IMR-90 (cell line): ENCODE results near the gene DYRK3. TPM values are rescaled to one million over a fixed set of nuclear protein-coding genes. Genes with fewer than 3 reads are reported as not detected.

ENCODE experiments used
- ATAC-seq: fragments of 200-7000 bp; cut with Tn5 transposase; 2 replicates; pipeline ENCODE4 v1.9.1; 2020; ENCODE audit warnings: low read depth, mild to moderate bottlenecking, moderate library complexity
- BruUV-seq: library from RNA; stranded (reverse); fragments of 400-500 nt; replicated peaks from 2 replicates; lab custom pipeline; 2021; lab: Mats Ljungman, UMichigan
- CTCF ChIA-PET: fragments of 300-600 bp; formaldehyde crosslinking; extraction: SDS; loops from one replicate; lab custom pipeline; 2021; ENCODE audit warnings: antibody characterized with exemption; lab: Yijun Ruan, JAX
- POLR2A ChIA-PET: fragments of 300-600 bp; sonication (Branson Sonifier 250); formaldehyde crosslinking; loops from one replicate; lab custom pipeline; 2022; ENCODE audit warnings: antibody characterized with exemption; ENCODE audit not compliant: unreplicated experiment; lab: Charles Lee
- DNase-seq: peaks from one replicate; pipeline ENCODE4 v3.0.0; 2013
- H2AFZ ChIP-seq: replicated peaks from 2 replicates; pipeline ENCODE3; 2013; ENCODE audit warnings: low read length, mild to moderate bottlenecking; ENCODE audit not compliant: poor library complexity
- H2AK5ac ChIP-seq: 2 replicates; pipeline ENCODE4 v1.6.1; 2013; ENCODE audit warnings: low read depth, low read length, inconsistent platforms
- H2AK9ac ChIP-seq: replicated peaks from 2 replicates; pipeline ENCODE3; 2013; ENCODE audit warnings: mild to moderate bottlenecking, low read depth, low read length, moderate library complexity; ENCODE audit not compliant: poor library complexity
- H2BK120ac ChIP-seq: 2 replicates; pipeline ENCODE4 v1.6.1; 2013; ENCODE audit warnings: low read depth, low read length, inconsistent platforms
- H2BK15ac ChIP-seq: 3 replicates; pipeline ENCODE4 v1.6.1; 2013; ENCODE audit warnings: low read depth, low read length, inconsistent platforms
- H2BK20ac ChIP-seq: 2 replicates; pipeline ENCODE4 v1.6.1; 2013; ENCODE audit warnings: low read depth, mild to moderate bottlenecking, inconsistent platforms, low read length, moderate library complexity
- H2BK5ac ChIP-seq: 2 replicates; pipeline ENCODE4 v1.6.1; 2013; ENCODE audit warnings: mild to moderate bottlenecking, low read depth, low read length, inconsistent platforms; ENCODE audit not compliant: poor library complexity, severe bottlenecking
- H3K14ac ChIP-seq: replicated peaks from 2 replicates; pipeline ENCODE4 v1.6.1; 2013; ENCODE audit warnings: low read depth, low read length, inconsistent platforms
- H3K18ac ChIP-seq: 2 replicates; pipeline ENCODE4 v1.6.1; 2013; ENCODE audit warnings: low read depth, low read length, control low read depth
- H3K23ac ChIP-seq: 2 replicates; pipeline ENCODE4 v1.6.1; 2013; ENCODE audit warnings: low read depth, low read length, inconsistent platforms
- H3K27ac ChIP-seq: 2 replicates; pipeline ENCODE4 v1.5.1; 2013; ENCODE audit warnings: mild to moderate bottlenecking, control low read depth, low read length; ENCODE audit not compliant: insufficient read depth
- H3K27me3 ChIP-seq: 2 replicates; pipeline ENCODE4 v1.6.1; 2013; ENCODE audit warnings: low read length; ENCODE audit not compliant: control insufficient read depth, insufficient read depth
- H3K36me3 ChIP-seq: 2 replicates; pipeline ENCODE4 v1.6.1; 2013; ENCODE audit warnings: low read length, mixed read lengths; ENCODE audit not compliant: control insufficient read depth, insufficient read depth
- H3K4ac ChIP-seq: 2 replicates; pipeline ENCODE4 v1.6.1; 2013; ENCODE audit warnings: low read depth, low read length, inconsistent platforms
- H3K4me1 ChIP-seq: 2 replicates; pipeline ENCODE4 v1.6.1; 2013; ENCODE audit warnings: low read length, mixed read lengths; ENCODE audit not compliant: control insufficient read depth, insufficient read depth
- H3K4me2 ChIP-seq: 2 replicates; pipeline ENCODE4 v1.6.1; 2013; ENCODE audit warnings: low read depth, mild to moderate bottlenecking, control low read depth, low read length, moderate library complexity
- H3K4me3 ChIP-seq: 2 replicates; pipeline ENCODE4 v1.5.1; 2013; ENCODE audit warnings: low read depth, mild to moderate bottlenecking, control low read depth, low read length, moderate library complexity; ENCODE audit not compliant: insufficient read depth
- H3K56ac ChIP-seq: 2 replicates; pipeline ENCODE4 v1.6.1; 2013; ENCODE audit warnings: low read length, inconsistent platforms; ENCODE audit not compliant: insufficient read depth; ENCODE audit errors: extremely low read depth
- H3K79me1 ChIP-seq, 2 experiments: 2 replicates each; pipeline ENCODE4 v1.6.1; 2013; ENCODE audit warnings: low read length in 2 of 2, inconsistent platforms in 1 of 2, low read depth in 1 of 2
- H3K9ac ChIP-seq: 2 replicates; pipeline ENCODE4 v1.6.1; 2013; ENCODE audit warnings: low read depth, low read length, control low read depth
- H3K9me1 ChIP-seq: 2 replicates; pipeline ENCODE4 v1.6.1; 2013; ENCODE audit warnings: low read length, inconsistent platforms; ENCODE audit not compliant: insufficient read depth
- H3K9me3 ChIP-seq: 2 replicates; pipeline ENCODE4 v1.6.1; 2013; ENCODE audit warnings: low read length; ENCODE audit not compliant: control insufficient read depth, insufficient read depth
- H4K20me1 ChIP-seq: 2 replicates; pipeline ENCODE4 v1.6.1; 2013; ENCODE audit warnings: low read length, inconsistent platforms; ENCODE audit not compliant: insufficient read depth
- H4K5ac ChIP-seq: 2 replicates; pipeline ENCODE4 v1.6.1; 2013; ENCODE audit warnings: mild to moderate bottlenecking, low read depth, low read length, control low read depth
- H4K8ac ChIP-seq, 2 experiments: 2 replicates each; pipeline ENCODE4 v1.6.1; 2013; ENCODE audit warnings: low read depth in 2 of 2, low read length in 2 of 2, control low read depth in 1 of 2, inconsistent platforms in 1 of 2
- H4K91ac ChIP-seq: 2 replicates; pipeline ENCODE4 v1.6.1; 2013; ENCODE audit warnings: low read depth, low read length, inconsistent platforms; ENCODE audit not compliant: insufficient read depth
- BHLHE40 ChIP-seq: fragments of 150-350 bp; IDR thresholded peaks from 2 replicates; pipeline ENCODE4 v1.6.1; 2016; ENCODE audit warnings: mild to moderate bottlenecking, low read depth, low read length
- CEBPB ChIP-seq: IDR thresholded peaks from 2 replicates; pipeline ENCODE4 v1.6.1; 2012; ENCODE audit warnings: low read depth, low read length, improper control_type of control experiment
- CHD1 ChIP-seq: IDR thresholded peaks from 2 replicates; pipeline ENCODE4 v1.6.1; 2012; ENCODE audit warnings: low read depth, low read length, improper control_type of control experiment
- ELK1 ChIP-seq: fragments of 150-350 bp; IDR thresholded peaks from 2 replicates; pipeline ENCODE4 v1.6.1; 2016; ENCODE audit warnings: low read depth, mild to moderate bottlenecking, low read length, moderate library complexity, borderline replicate concordance
- FOS ChIP-seq: fragments of 150-350 bp; IDR thresholded peaks from 2 replicates; pipeline ENCODE4 v1.6.1; 2016; ENCODE audit warnings: low read depth, low read length
- MAFK ChIP-seq: IDR thresholded peaks from 2 replicates; pipeline ENCODE4 v1.6.1; 2012; ENCODE audit warnings: low read depth, low read length, improper control_type of control experiment
- MAZ ChIP-seq: IDR thresholded peaks from 2 replicates; pipeline ENCODE4 v1.6.1; 2012; ENCODE audit warnings: low read depth, mild to moderate bottlenecking, low read length, improper control_type of control experiment, moderate library complexity, borderline replicate concordance
- MXI1 ChIP-seq: IDR thresholded peaks from 2 replicates; pipeline ENCODE4 v1.6.1; 2012; ENCODE audit warnings: low read depth, mild to moderate bottlenecking, low read length, moderate library complexity, borderline replicate concordance
- NFE2L2 ChIP-seq: fragments of 150-350 bp; IDR thresholded peaks from 2 replicates; pipeline ENCODE4 v1.6.1; 2016; ENCODE audit warnings: low read depth, mild to moderate bottlenecking, low read length
- POLR2A ChIP-seq: IDR thresholded peaks from 2 replicates; pipeline ENCODE4 v1.6.1; 2012; ENCODE audit warnings: mild to moderate bottlenecking, low read depth, low read length
- RAD21 ChIP-seq: IDR thresholded peaks from 2 replicates; pipeline ENCODE4 v1.6.1; 2012; ENCODE audit warnings: low read length, improper control_type of control experiment
- RCOR1 ChIP-seq: IDR thresholded peaks from 2 replicates; pipeline ENCODE4 v1.6.1; 2012; ENCODE audit warnings: mild to moderate bottlenecking, low read length, improper control_type of control experiment; ENCODE audit not compliant: insufficient replicate concordance
- RFX5 ChIP-seq: IDR thresholded peaks from 2 replicates; pipeline ENCODE4 v1.8.0; 2012; ENCODE audit warnings: low read depth, mild to moderate bottlenecking, low read length, moderate library complexity
- SMC3 ChIP-seq: fragments of 150-350 bp; IDR thresholded peaks from 2 replicates; pipeline ENCODE4 v1.6.1; 2016; ENCODE audit warnings: low read depth, mild to moderate bottlenecking, antibody characterized with exemption, low read length, moderate library complexity
- USF2 ChIP-seq: fragments of 150-350 bp; IDR thresholded peaks from 2 replicates; pipeline ENCODE4 v1.6.1; 2017; ENCODE audit warnings: mild to moderate bottlenecking, antibody characterized with exemption, low read length, low read depth
- WGBS, 2 experiments: methylation state at CpG; one replicate each; pipeline versions ENCODE4 v1.1.5 to v1.1.7; 2013; ENCODE audit warnings: missing lambda C conversion rate in 2 of 2; ENCODE audit not compliant: insufficient read length in 1 of 2; ENCODE audit errors: extremely low coverage in 2 of 2; 5-methylcytosine and 5-hydroxymethylcytosine counted together
- dilution Hi-C: fragments of 300-500 bp; cut with HindIII; formaldehyde crosslinking; loops from one replicate; pipeline ENCODE4 v1.14.3; 2018; ENCODE audit warnings: low sequenced_read_pairs; ENCODE audit not compliant: unreplicated experiment
- in situ Hi-C: fragments of 300-500 bp; cut with MboI; formaldehyde crosslinking; loops from 3 replicates; pipeline ENCODE4 v1.14.3; 2019; ENCODE audit warnings: low sequenced_read_pairs, inconsistent platforms, mixed read lengths
- intact Hi-C: fragments of 100-400 bp; cut with micrococcal nuclease; formaldehyde crosslinking; loops from 2 replicates; pipeline ENCODE4 v1.10.0; 2022
- polyA plus RNA-seq, 3 experiments: library from polyadenylated mRNA; depleted of rRNA; stranded (reverse); fragments of >200 nt; gene quantifications; 2 replicates each; pipeline ENCODE4 v1.2.3, GENCODE V29; 2012; ENCODE audit warnings: low replicate concordance in 1 of 3
- total RNA-seq: library from RNA; depleted of rRNA; stranded (reverse); fragments of >200 nt; gene quantifications from 2 replicates; pipeline ENCODE4 v1.2.3, GENCODE V29; 2012
- TF ChIP-seq, protein P1 (sequence below): conservative IDR thresholded peaks from 2 replicates; pipeline ENCODE4 v1.5.1; 2012; ENCODE audit warnings: mild to moderate bottlenecking, low read depth, low read length, improper control_type of control experiment

DYRK3 gene
- total and polyA plus RNA-seq, 2 of the 4 experiments (the other 2 are of a cell fraction), result 5.5 to 22.0 TPM

DNA sequence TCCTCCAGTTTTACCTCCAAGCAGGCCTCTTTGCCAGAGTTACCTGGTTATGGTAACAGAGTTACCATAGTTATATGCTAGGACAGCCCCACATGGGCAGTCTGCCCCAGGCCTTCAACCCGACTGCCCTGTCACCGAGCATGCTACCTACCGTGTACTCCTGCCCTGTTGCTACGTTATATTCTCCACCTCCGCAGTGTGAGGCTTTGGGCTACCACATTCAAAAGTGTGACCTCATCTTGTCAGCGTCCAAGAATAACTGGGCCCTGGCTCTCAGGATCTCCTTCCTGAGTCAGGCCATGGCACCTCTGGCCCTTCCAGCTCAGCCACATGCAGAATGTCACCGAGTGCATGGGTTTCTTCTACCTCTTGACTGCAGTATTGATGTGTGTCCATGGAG, 58.3 kb downstream of the DYRK3 start:
- Histone ChIP-seq H2BK120ac (no peak overlapping the region), H2BK20ac (no peak overlapping the region; the same call in 1 of the 2 replicates), H3K4ac (0 out of 2 replicates have a peak overlapping the region, but pooled peaks have one; percentile 39), H2BK15ac (no peak overlapping the region), H3K18ac (no peak overlapping the region), H4K91ac (no peak overlapping the region), H4K20me1 (peaks cover 100% of the 10 kb centered on the region), H2AK9ac (peak overlapping the region; percentile 38), H3K23ac (peak overlapping the region; percentile 57), H3K4me2 (peak overlapping the region; percentile 83), H3K27me3 (no peaks in the 10 kb centered on the region), H4K8ac (no peak overlapping the region), H4K5ac (no peak overlapping the region), H3K4me1 (peaks cover 56% of the 10 kb centered on the region), H3K4me3 (no peak overlapping the region), H3K36me3 (peaks cover 6% of the 10 kb centered on the region; the same call in 1 of the 2 replicates), H3K56ac (no peak overlapping the region), H3K9me1 (peaks cover 86% of the 10 kb centered on the region), H3K9ac (no peak overlapping the region; the same call in 1 of the 2 replicates), H3K14ac (peak overlapping the region; percentile 44), H3K79me1 (peaks cover 21 to 98% of the 10 kb centered on the region in 2 experiments), H3K27ac (no peak overlapping the region), H2AK5ac (peak overlapping the region; percentile 15; the same call in 1 of the 2 replicates), H2AFZ (no peak overlapping the region), H3K9me3 (no peaks in the 10 kb centered on the region), H2BK5ac (peak overlapping the region; percentile 18)
- in situ Hi-C loops (no loop called here), dilution Hi-C loops (no loop called here), intact Hi-C loops (no loop called here)
- ATAC-seq (no peak), DNase-seq (peak; percentile 50)
- TF ChIP-seq MAZ (no peak), SMC3 (no peak), BHLHE40 (no peak), MXI1 (no peak), RAD21 (no peak), MAFK (no peak), CEBPB (no peak), ELK1 (no peak), USF2 (no peak), RFX5 (no peak), RCOR1 (no peak), FOS (no peak), NFE2L2 (no peak), CHD1 (no peak), POLR2A (no peak)
- TF ChIP-seq, protein P1, sequence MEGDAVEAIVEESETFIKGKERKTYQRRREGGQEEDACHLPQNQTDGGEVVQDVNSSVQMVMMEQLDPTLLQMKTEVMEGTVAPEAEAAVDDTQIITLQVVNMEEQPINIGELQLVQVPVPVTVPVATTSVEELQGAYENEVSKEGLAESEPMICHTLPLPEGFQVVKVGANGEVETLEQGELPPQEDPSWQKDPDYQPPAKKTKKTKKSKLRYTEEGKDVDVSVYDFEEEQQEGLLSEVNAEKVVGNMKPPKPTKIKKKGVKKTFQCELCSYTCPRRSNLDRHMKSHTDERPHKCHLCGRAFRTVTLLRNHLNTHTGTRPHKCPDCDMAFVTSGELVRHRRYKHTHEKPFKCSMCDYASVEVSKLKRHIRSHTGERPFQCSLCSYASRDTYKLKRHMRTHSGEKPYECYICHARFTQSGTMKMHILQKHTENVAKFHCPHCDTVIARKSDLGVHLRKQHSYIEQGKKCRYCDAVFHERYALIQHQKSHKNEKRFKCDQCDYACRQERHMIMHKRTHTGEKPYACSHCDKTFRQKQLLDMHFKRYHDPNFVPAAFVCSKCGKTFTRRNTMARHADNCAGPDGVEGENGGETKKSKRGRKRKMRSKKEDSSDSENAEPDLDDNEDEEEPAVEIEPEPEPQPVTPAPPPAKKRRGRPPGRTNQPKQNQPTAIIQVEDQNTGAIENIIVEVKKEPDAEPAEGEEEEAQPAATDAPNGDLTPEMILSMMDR, result no peak
- BruUV-seq, result no TSS peak
- CTCF ChIA-PET, result interaction anchor here (0.6 to 1.4 kb wide), 3 partner anchors 60 to 215 kb away, joined by 3 to 5 read pairs (median 4); no protein-coding TSS in a partner anchor
- POLR2A ChIA-PET, result no interaction called here
- WGBS, 2 experiments, result 87% methylated on average over 3 of the region's 7 CpGs; no CpG with 5 or more reads in 1 of the 2 experiments
